Pancreas (tissue), 10 donors: Measurements from ENCODE around the gene KIF13A. TPM values are rescaled to one million over a fixed set of nuclear protein-coding genes. Genes with fewer than 3 reads are reported as not detected.
A peak's percentile ranks its signal among the peaks of the same experiment; 100 is the strongest.

Experiments
- ATAC-seq, 4 donors: fragments of 200-7000 bp; cut with Tn5 transposase; one replicate each; pipeline versions ENCODE4 v1.8.0 to v1.9.1; 2020; ENCODE audit warnings: mild to moderate bottlenecking in 4 of 4, moderate library complexity in 4 of 4
- DNase-seq, 6 donors: peaks; one replicate each; pipeline ENCODE4 v3.0.0-alpha.2; 2020
- FAIRE-seq: peaks from 2 replicates; lab custom pipeline; 2012; peaks lifted over from hg19 to GRCh38; lab: Jason Lieb, UNC
- H3K27ac ChIP-seq, 4 donors: fragments of 200-600 bp; sonication (generic); 1 replicate in 3 of 4; 2 replicates in 1 of 4; pipeline versions ENCODE4 v1.5.0 to v1.8.0; 2020
- H3K27me3 ChIP-seq, 4 donors: fragments of 200-600 bp; one replicate each; pipeline ENCODE4 v1.8.0; 2021
- H3K36me3 ChIP-seq, 3 donors: fragments of 200-600 bp; sonication (generic) in 1 of 3; one replicate each; pipeline versions ENCODE4 v1.5.0 to v1.8.0; 2020 to 2021
- H3K4me1 ChIP-seq, 3 donors: fragments of 200-600 bp; one replicate each; pipeline ENCODE4 v1.8.0; 2021
- H3K4me3 ChIP-seq, 4 donors: fragments of 200-600 bp; sonication (generic) in 2 of 4; one replicate each; pipeline versions ENCODE4 v1.5.0 to v1.8.0; 2020 to 2021
- H3K9me3 ChIP-seq, 4 donors: fragments of 200-600 bp; one replicate each; pipeline ENCODE4 v1.8.0; 2021
- WGBS, 2 donors: extraction: QIAGEN DNeasy Blood & Tissue Kit; methylation state at CpG; one replicate each; pipeline ENCODE4 v1.1.7; 2013; 5-methylcytosine and 5-hydroxymethylcytosine counted together
- intact Hi-C, 3 donors: fragments of 100-400 bp; cut with DNase I; formaldehyde crosslinking; loops; one replicate each; pipeline versions ENCODE4 v1.11.1 to v1.14.2; 2022
- polyA plus RNA-seq, 2 donors: library from polyadenylated mRNA; stranded (reverse); fragments of 200-250 nt; gene quantifications; one replicate each; pipeline ENCODE4 v1.2.3, GENCODE V29; 2013
- total RNA-seq, 6 donors: library from RNA; stranded (reverse); fragmentation: NEBNext Ultra II Directional in 4 of 6; extraction: Animal tissue kit (Norgen Biotek cat#: 25700) in 4 of 6; gene quantifications; one replicate each; pipeline versions ENCODE4 v1.2.1 to v1.2.4, GENCODE V29; 2021 to 2023
- TF ChIP-seq, protein P1 (sequence below), 4 donors: fragments of 200-600 bp; sonication (generic) in 3 of 4; IDR thresholded peaks; one replicate each; pipeline versions ENCODE4 v1.5.0 to v1.8.0; 2021; ENCODE audit warnings: antibody characterized with exemption in 4 of 4
- donor health status: healthy with polysubstance abuse.
- donor health status: DM: no; HTN: no; CAD: no; lungs with moderate emphysema.
- donor health status: DM: no; HTN: no; CAD: no.
- donor health status: control.
- donor health status: control.
- donor health status: Bipolar disorder and iron deficiency.
- donor health status: DM: yes; HTN: yes; CAD: no.
- donor health status: DM: no; HTN: no; CAD: no.
- donor health status: DM: no; HTN: no; CAD: no.
- donor health status: DM: yes; HTN: yes; CAD: no.

Gene KIF13A
- total and polyA plus RNA-seq, 8 donors, result 7.3 to 18.1 (median 12.5) TPM

DNA sequence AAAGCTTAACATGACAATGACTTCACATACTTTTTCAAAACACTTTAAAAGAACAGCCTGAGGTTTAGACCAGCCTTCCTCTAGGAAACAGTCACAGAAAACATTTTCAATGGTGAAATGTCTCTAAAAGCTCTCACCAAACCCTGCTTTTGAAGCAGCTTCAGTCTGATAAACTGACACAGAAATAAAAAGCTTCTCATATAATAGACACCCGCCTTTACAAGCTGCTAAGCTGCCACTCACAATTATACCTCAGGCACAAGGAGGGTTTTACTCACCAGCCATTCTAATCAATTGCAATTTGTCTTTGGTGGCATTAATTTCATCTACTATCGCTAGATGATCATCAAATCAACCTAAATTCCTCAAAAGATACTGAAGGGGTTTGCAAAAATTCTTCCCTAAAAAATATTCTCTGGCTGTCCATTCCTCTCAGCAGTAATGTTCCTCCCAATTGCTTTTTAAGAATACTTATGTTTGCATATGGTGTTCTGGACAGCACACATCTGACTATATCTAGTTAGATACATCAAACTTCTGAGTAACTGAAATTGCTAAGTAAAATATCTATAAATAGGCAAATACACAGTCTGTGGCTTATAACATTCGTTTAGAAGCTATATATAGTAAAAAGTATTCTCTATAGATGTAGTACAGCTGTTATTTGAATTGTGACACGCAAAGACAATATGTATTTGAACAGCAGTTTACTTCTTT is 29.4 kb downstream of the KIF13A start:
- H3K4me1 ChIP-seq, result no peaks in the 10 kb centered on the region
- 66% methylated on average over 4 of the region's 4 CpGs for WGBS, 2 donors
- FAIRE-seq (no peak), DNase-seq (no peak), ATAC-seq (no peak)
- H3K36me3 ChIP-seq, result no peaks in the 10 kb centered on the region
- TF ChIP-seq, protein P1, sequence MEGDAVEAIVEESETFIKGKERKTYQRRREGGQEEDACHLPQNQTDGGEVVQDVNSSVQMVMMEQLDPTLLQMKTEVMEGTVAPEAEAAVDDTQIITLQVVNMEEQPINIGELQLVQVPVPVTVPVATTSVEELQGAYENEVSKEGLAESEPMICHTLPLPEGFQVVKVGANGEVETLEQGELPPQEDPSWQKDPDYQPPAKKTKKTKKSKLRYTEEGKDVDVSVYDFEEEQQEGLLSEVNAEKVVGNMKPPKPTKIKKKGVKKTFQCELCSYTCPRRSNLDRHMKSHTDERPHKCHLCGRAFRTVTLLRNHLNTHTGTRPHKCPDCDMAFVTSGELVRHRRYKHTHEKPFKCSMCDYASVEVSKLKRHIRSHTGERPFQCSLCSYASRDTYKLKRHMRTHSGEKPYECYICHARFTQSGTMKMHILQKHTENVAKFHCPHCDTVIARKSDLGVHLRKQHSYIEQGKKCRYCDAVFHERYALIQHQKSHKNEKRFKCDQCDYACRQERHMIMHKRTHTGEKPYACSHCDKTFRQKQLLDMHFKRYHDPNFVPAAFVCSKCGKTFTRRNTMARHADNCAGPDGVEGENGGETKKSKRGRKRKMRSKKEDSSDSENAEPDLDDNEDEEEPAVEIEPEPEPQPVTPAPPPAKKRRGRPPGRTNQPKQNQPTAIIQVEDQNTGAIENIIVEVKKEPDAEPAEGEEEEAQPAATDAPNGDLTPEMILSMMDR (IDR thresholded peaks at IDR 0.05), result no peak
- no peaks in the 10 kb centered on the region for H3K27me3 ChIP-seq
- intact Hi-C loops, result no loop called here
- H3K4me3 ChIP-seq, result no peak overlapping the region
- no peaks in the 10 kb centered on the region for H3K9me3 ChIP-seq
- no peak overlapping the region for H3K27ac ChIP-seq

DNA sequence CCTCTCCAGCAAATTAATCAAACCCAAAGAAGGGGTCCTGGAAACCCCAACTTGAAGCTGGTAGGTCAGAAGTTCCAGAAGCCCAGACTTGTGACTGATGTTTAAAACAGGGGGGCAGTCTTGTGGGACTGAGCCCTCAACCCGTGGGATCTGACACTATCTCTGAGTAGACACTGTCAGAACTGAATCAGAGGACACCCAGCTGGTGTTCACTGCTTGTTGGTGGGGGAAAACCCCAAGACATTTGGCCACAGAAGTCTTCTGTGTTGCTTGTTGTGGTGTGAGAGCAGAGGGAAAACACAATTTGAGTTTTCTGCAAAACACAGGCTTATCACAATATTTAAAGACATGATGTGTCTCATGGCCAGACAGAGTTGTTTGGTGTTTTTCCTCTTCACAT is 29.9 kb downstream of the KIF13A start:
- H3K27me3 ChIP-seq, result no peaks in the 10 kb centered on the region
- H3K36me3 ChIP-seq, result no peaks in the 10 kb centered on the region
- no peaks in the 10 kb centered on the region for H3K4me1 ChIP-seq
- no peaks in the 10 kb centered on the region for H3K9me3 ChIP-seq
- H3K27ac ChIP-seq, result no peak overlapping the region
- 22 to 37% methylated on average over 1 of the region's 1 CpG for WGBS, 2 donors
- intact Hi-C loops, result no loop called here
- H3K4me3 ChIP-seq, result no peak overlapping the region
- ATAC-seq (no peak), FAIRE-seq (no peak), DNase-seq (no peak)
- TF ChIP-seq, protein P1 (IDR thresholded peaks at IDR 0.05), result no peak

DNA sequence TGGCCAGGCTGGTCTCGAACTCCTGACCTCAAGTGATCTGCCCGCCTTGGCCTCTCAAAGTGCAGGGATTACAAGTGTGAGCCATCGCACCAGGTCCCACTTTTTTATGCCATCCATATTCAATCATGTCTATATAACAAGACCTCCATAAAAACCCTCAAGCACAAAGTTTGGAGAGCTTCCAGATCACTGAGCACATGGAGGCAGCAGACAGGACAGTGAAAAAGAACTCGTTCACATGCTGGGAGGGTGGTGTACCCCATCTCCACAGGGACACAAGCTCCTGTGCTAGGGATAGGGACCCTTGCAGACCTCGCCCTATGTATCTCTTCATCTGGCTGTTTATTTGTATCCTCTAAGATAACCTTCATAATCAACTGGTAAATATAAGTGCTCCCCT is 30.3 kb downstream of the KIF13A start:
- no peak overlapping the region for H3K4me3 ChIP-seq
- H3K27ac ChIP-seq, result no peak overlapping the region
- H3K4me1 ChIP-seq, result no peaks in the 10 kb centered on the region
- 92 to 93% methylated on average over 5 of the region's 5 CpGs for WGBS, 2 donors
- FAIRE-seq (no peak), ATAC-seq (no peak), DNase-seq (no peak)
- intact Hi-C loops, result no loop called here
- TF ChIP-seq, protein P1 (IDR thresholded peaks at IDR 0.05), result no peak
- H3K36me3 ChIP-seq, result no peaks in the 10 kb centered on the region
- H3K27me3 ChIP-seq, result no peaks in the 10 kb centered on the region
- no peaks in the 10 kb centered on the region for H3K9me3 ChIP-seq

DNA sequence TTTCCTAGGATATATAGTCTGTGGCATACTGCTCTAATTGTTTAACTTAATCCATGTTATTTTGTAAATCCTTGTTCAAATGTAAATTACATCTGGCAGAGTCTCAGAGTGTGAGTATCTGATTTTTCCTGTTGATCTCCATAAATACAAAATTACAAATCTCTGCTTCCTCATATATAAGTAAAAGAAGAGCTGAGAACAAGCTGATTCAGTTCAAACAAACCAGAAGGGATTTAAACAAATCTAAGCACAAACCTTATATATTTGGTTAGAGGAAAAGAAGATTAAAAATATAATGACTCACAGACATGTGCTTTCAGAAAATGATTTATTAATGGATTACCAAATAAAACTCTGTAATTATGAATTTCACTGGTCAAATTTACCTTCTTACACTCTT is 37.3 kb downstream of the KIF13A start:
- TF ChIP-seq, protein P1 (IDR thresholded peaks at IDR 0.05), result no peak
- peaks cover 0 to 8% (median 6%) of the 10 kb centered on the region in 3 donors for H3K4me1 ChIP-seq
- H3K27me3 ChIP-seq, result no peaks in the 10 kb centered on the region
- no peak for ATAC-seq
- H3K36me3 ChIP-seq, result no peaks in the 10 kb centered on the region
- no peak overlapping the region for H3K4me3 ChIP-seq
- peak; percentile 39 for FAIRE-seq
- H3K9me3 ChIP-seq, result no peaks in the 10 kb centered on the region
- intact Hi-C loops, result no loop called here
- DNase-seq, result no peak
- H3K27ac ChIP-seq, result no peak overlapping the region

DNA sequence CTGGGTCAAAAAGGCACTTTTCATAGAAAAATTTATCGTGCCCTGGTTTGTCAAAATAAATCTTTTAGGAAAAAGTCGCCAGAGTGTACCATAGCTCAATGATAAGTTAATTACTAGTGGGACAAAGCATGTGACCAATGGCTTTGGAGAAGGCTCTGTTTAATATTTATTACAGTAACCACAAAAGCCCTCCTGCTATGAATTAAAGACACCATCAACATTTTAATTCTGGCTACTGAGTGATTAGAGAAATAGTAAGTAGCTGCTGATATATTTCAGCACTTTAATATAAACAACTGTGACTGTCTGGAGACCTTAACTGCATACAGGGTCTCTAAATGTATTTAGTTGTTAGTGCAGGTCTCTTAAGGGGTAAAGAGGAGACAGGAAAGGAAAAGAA is 38.3 kb downstream of the KIF13A start:
- H3K27ac ChIP-seq, result no peak overlapping the region
- WGBS, 2 donors, result 92 to 93% methylated on average over 2 of the region's 2 CpGs
- peaks cover 0 to 8% (median 6%) of the 10 kb centered on the region in 3 donors for H3K4me1 ChIP-seq
- no peak for ATAC-seq
- H3K4me3 ChIP-seq, result no peak overlapping the region
- FAIRE-seq, result no peak
- H3K36me3 ChIP-seq, result no peaks in the 10 kb centered on the region
- no peaks in the 10 kb centered on the region for H3K9me3 ChIP-seq
- TF ChIP-seq, protein P1 (IDR thresholded peaks at IDR 0.05), result no peak
- DNase-seq, result no peak
- no peaks in the 10 kb centered on the region for H3K27me3 ChIP-seq
- intact Hi-C loops, result no loop called here
